ENCODE results near the gene THTPA. TPM values are rescaled to one million over a fixed set of nuclear protein-coding genes. Genes with fewer than 3 reads are reported as not detected.

Gene THTPA
- polyA plus RNA-seq, 1 donor: 12.8 TPM

- DNase-seq (ENCODE audit: low read depth): no peak
These were observed 11.3 kb downstream of the THTPA start, which contains the start of gene AP1G2 for GRCh38 chr14:23567186-23568020. Gene AP1G2 (minus strand): TSS chr14:23567791. CDS start chr14:23567314, 477 bp downstream.

GRCh38 chr14:23568021-23568599, 12.0 kb downstream of the THTPA start:
- DNase-seq (ENCODE audit: low read depth): no peak

- no peak for DNase-seq (ENCODE audit: low read depth)
These were observed 12.7 kb downstream of the THTPA start for GRCh38 chr14:23568600-23569331.

GRCh38 chr14:23569443-23570151, 13.5 kb downstream of the THTPA start:
- DNase-seq (ENCODE audit: low read depth): no peak

- DNase-seq (ENCODE audit: low read depth): no peak
These were observed 14.9 kb downstream of the THTPA start for GRCh38 chr14:23570806-23571483.

- no peak for DNase-seq (ENCODE audit: low read depth)
These were observed 15.8 kb downstream of the THTPA start for GRCh38 chr14:23571701-23572523.

- DNase-seq (ENCODE audit: low read depth): no peak
These were observed 16.4 kb downstream of the THTPA start for GRCh38 chr14:23572524-23572828.

- no peak for DNase-seq (ENCODE audit: low read depth)
These were observed 16.8 kb downstream of the THTPA start for GRCh38 chr14:23572836-23573235.

GRCh38 chr14:23573384-23574015, 17.4 kb downstream of the THTPA start:
- DNase-seq (ENCODE audit: low read depth): no peak

GRCh38 chr14:23577004-23577681, 21.1 kb downstream of the THTPA start:
- DNase-seq (ENCODE audit: low read depth): no peak

- DNase-seq (ENCODE audit: low read depth): no peak
These were observed 21.8 kb downstream of the THTPA start for GRCh38 chr14:23577710-23578392.

GRCh38 chr14:23578560-23579310, 22.7 kb downstream of the THTPA start, which contains the start of gene JPH4:
Gene JPH4 (minus strand): TSS chr14:23578790. CDS start chr14:23577453, 1,337 bp downstream.
- DNase-seq (ENCODE audit: low read depth): no peak

GRCh38 chr14:23579311-23579630, 23.2 kb downstream of the THTPA start:
- no peak for DNase-seq (ENCODE audit: low read depth)

GRCh38 chr14:23579739-23580138, 23.7 kb downstream of the THTPA start:
- DNase-seq (ENCODE audit: low read depth): no peak

GRCh38 chr14:23580152-23580926, 24.3 kb downstream of the THTPA start:
- no peak for DNase-seq (ENCODE audit: low read depth)

- DNase-seq (ENCODE audit: low read depth): no peak
These were observed 24.8 kb downstream of the THTPA start for GRCh38 chr14:23580948-23581281.

GRCh38 chr14:23582906-23583760, 27.1 kb downstream of the THTPA start:
- no peak for DNase-seq (ENCODE audit: low read depth)

Data from forelimb muscle (tissue), 1 donor.